Ascending aorta (tissue), 2 donors: ENCODE data around the gene KCNH2. TPM values are rescaled to one million over a fixed set of nuclear protein-coding genes. Genes with fewer than 3 reads are reported as not detected.

Source experiments
- DNase-seq, 2 donors: peaks; one replicate each; pipeline ENCODE4 v3.0.0-alpha.2; 2019; ENCODE audit warnings: low spot score in 2 of 2
- H3K27ac ChIP-seq, 2 donors: fragments of 200-600 bp; sonication (generic); one replicate each; pipeline ENCODE4 v1.5.1; 2016 to 2017; ENCODE audit warnings: mild to moderate bottlenecking in 1 of 2
- H3K27me3 ChIP-seq: fragments of 200-600 bp; sonication (generic); one replicate; pipeline ENCODE4 v1.5.1; 2017
- H3K36me3 ChIP-seq, 2 donors: fragments of 200-600 bp; sonication (generic); one replicate each; pipeline ENCODE4 v1.5.1; 2016
- H3K4me1 ChIP-seq, 2 donors: fragments of 200-600 bp; sonication (generic); one replicate each; pipeline ENCODE4 v1.5.1; 2016 to 2017; ENCODE audit warnings: mild to moderate bottlenecking in 1 of 2
- H3K4me3 ChIP-seq, 2 donors: fragments of 200-600 bp; sonication (generic); one replicate each; pipeline ENCODE4 v1.5.1; 2016 to 2017; ENCODE audit warnings: mild to moderate bottlenecking in 1 of 2
- H3K9me3 ChIP-seq, 2 donors: fragments of 200-600 bp; sonication (generic); one replicate each; pipeline ENCODE4 v1.5.1; 2016
- CTCF ChIP-seq, 3 experiments: fragments of 200-600 bp in 2 of 3; fragments of 450-650 bp in 1 of 3; sonication (generic) in 2 of 3; IDR thresholded peaks; one replicate each; pipeline ENCODE4 v1.5.1; 2016 to 2019; ENCODE audit warnings: antibody characterized with exemption in 3 of 3, mild to moderate bottlenecking in 1 of 3, moderate library complexity in 1 of 3
- intact Hi-C: fragments of 100-400 bp; cut with DNase I; formaldehyde crosslinking; loops from one replicate; pipeline ENCODE4 v1.15.1; 2023
- total RNA-seq: library from RNA; depleted of rRNA; stranded (reverse); fragments of >200 nt; gene quantifications from one replicate; pipeline ENCODE4 v1.1.0, GENCODE V29; 2016

The KCNH2 gene
- total RNA-seq, 1 donor from 2014 or later: not detected

GRCh38 chr7:150903606-150904005 lies 74.5 kb downstream of the KCNH2 start:
- H3K27ac ChIP-seq: peak overlapping the region; percentile 31 to 50
- no peaks in the 10 kb centered on the region for H3K27me3 ChIP-seq
- intact Hi-C loops: loop anchor here (10.0 kb wide), 1 partner anchor 271 kb away; no protein-coding TSS in a partner anchor
- DNase-seq: peak in 1 of 2 donors; percentile 86
- H3K4me3 ChIP-seq: no peak overlapping the region
- H3K36me3 ChIP-seq: no peaks in the 10 kb centered on the region
- H3K4me1 ChIP-seq: peaks cover 0 to 8% of the 10 kb centered on the region in 2 donors
- TF ChIP-seq CTCF (IDR thresholded peaks at IDR 0.05): no peak
- no peaks in the 10 kb centered on the region for H3K9me3 ChIP-seq

DNA sequence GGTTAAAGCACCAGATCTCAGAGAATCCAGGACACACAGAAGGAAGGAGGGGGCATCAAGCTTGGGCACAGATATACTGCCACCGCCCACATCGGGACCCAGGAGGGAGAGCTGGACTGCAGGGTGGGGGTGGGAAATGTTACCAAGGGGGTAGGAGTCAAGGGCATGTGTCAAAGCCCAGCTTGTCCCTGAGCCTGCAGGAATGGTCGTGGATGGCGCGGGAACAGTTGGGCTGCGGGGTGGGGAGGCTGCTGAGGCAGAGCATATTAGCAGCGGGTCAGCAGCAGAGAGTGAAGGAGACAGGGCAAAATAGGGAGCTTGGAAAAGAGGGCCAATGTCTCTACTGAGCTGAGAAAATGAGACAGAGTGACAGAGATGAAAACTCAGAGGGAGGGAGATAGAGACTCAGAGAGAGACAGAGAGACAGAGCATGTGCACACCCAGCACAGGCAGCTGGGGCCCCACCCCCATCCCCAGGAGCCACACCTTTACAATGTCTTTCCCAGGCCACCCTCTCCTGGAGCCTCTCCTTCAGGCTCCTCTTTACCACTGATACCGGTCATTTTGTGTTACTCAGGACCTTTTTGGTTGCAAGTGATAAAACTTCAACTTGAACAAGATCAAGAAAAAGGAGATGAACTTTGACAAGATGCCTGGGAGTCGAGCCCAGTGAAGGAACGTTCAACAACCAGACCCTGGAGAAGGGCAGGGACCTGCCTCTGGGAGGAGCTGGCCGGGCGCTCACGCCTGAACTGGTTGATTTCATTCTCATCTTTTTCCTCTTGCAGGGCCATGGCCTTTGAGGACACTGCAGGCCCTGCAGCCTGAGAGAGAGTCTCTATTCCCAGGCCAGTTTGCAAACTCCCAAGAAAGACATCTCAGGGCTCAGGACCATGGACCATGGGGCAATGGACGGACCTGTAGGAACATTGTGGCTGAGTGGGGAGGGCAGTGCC lies 75.8 kb downstream of the KCNH2 start:
- Histone ChIP-seq H3K4me1 (peaks cover 0 to 8% of the 10 kb centered on the region in 2 donors), H3K27me3 (no peaks in the 10 kb centered on the region), H3K27ac (peak overlapping the region in 1 of 2 donors; percentile 19), H3K4me3 (no peak overlapping the region), H3K36me3 (no peaks in the 10 kb centered on the region), H3K9me3 (no peaks in the 10 kb centered on the region)
- TF ChIP-seq CTCF (IDR thresholded peaks at IDR 0.05): no peak
- DNase-seq: no peak
- intact Hi-C loops: loop anchor here (10.0 kb wide), 1 partner anchor 272 kb away; no protein-coding TSS in a partner anchor

DNA sequence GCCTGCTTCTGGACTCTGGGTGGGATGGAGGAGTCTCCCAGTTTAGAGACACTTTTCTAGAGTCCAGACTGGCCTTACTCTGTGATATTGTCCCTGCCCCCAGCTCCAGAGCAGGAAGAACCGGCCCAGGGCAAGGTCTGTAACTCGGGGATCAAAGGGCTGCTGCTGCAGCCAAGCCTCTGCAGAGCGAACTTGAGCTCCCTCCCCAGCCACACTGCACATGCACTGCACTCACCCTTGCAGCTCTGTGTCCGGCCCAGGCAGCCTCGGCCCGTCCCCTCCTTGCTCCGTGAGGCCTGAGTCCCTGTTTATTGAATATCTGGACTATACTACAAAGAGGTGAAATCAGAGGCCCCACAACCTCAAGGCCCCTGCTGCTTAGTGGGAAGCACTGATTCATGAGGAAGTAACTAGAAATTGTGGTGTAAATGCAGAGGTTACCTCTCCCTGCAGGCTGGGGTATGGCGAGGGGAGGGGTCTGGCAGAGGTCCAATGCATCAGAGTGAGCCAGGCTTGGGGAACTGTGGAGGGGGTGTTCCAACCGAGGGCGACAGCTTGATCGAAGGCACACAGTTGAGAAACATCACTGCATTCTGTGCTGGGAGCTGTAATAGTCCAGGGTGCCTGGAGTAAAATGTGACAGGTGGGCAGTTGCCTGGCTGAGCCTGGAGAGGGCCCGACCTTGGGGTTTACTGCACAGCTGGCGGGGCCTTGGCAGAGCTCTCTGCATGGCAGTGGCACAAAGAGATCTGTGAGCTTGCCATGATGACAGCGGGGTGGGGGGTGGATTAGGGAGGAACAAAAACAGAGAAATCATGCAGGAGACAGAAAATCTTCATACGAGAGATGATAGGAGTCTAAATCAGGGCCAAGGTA lies 76.7 kb downstream of the KCNH2 start:
- no peak for TF ChIP-seq CTCF (IDR thresholded peaks at IDR 0.05)
- no peak for DNase-seq
- Histone ChIP-seq H3K4me1 (peaks cover 0 to 8% of the 10 kb centered on the region in 2 donors), H3K27ac (no peak overlapping the region), H3K4me3 (no peak overlapping the region), H3K9me3 (no peaks in the 10 kb centered on the region), H3K36me3 (no peaks in the 10 kb centered on the region), H3K27me3 (no peaks in the 10 kb centered on the region)
- intact Hi-C loops: loop anchor here (10.0 kb wide), 1 partner anchor 273 kb away; no protein-coding TSS in a partner anchor

- Histone ChIP-seq H3K9me3 (no peaks in the 10 kb centered on the region), H3K27me3 (no peaks in the 10 kb centered on the region), H3K27ac (no peak overlapping the region), H3K36me3 (no peaks in the 10 kb centered on the region), H3K4me1 (peaks cover 0 to 8% of the 10 kb centered on the region in 2 donors), H3K4me3 (no peak overlapping the region)
- intact Hi-C loops: loop anchor here (10.0 kb wide), 1 partner anchor 274 kb away; no protein-coding TSS in a partner anchor
- DNase-seq: no peak
- TF ChIP-seq CTCF (IDR thresholded peaks at IDR 0.05): no peak
These were observed 77.4 kb downstream of the KCNH2 start for GRCh38 chr7:150900675-150901074.

GRCh38 chr7:150898475-150899011 lies 79.6 kb downstream of the KCNH2 start:
- Histone ChIP-seq H3K36me3 (no peaks in the 10 kb centered on the region), H3K9me3 (no peaks in the 10 kb centered on the region), H3K27ac (no peak overlapping the region), H3K27me3 (no peaks in the 10 kb centered on the region), H3K4me3 (no peak overlapping the region), H3K4me1 (no peaks in the 10 kb centered on the region)
- peak; percentile 71 to 97 (median 91) for TF ChIP-seq CTCF (IDR thresholded peaks at IDR 0.05)
- intact Hi-C loops: loop anchor here (1.0 to 2.0 kb wide), 3 partner anchors 90 to 213 kb away; no protein-coding TSS in a partner anchor
- DNase-seq: peak in 1 of 2 donors; percentile 85
